PC-3 (cell line): ENCODE results near the gene MXD3.

ENCODE experiments used
- CTCF ChIP-seq: fragments of 300-600 bp; sonication (generic); conservative IDR thresholded peaks from 2 replicates; pipeline ENCODE4 v1.5.1; 2017; ENCODE audit warnings: antibody characterized with exemption, low read depth, mild to moderate bottlenecking, low read length
- EZH2phosphoT487 ChIP-seq: fragments of 300-600 bp; sonication (generic); IDR thresholded peaks from 2 replicates; pipeline ENCODE4 v1.6.1; 2018; ENCODE audit warnings: mild to moderate bottlenecking, antibody characterized with exemption, low read length, borderline replicate concordance

GRCh38 chr5:177349762-177350161 is 38.1 kb upstream of the MXD3 start:
- TF ChIP-seq CTCF (no peak), EZH2phosphoT487 (no peak)
